IMR-90 (cell line): ENCODE results near the gene INPP5A. TPM values are rescaled to one million over a fixed set of nuclear protein-coding genes. Genes with fewer than 3 reads are reported as not detected.

Experiments used
- ATAC-seq: fragments of 200-7000 bp; cut with Tn5 transposase; 2 replicates; pipeline ENCODE4 v1.9.1; 2020; ENCODE audit warnings: low read depth, mild to moderate bottlenecking, moderate library complexity
- BruUV-seq: library from RNA; stranded (reverse); fragments of 400-500 nt; replicated peaks from 2 replicates; lab custom pipeline; 2021; lab: Mats Ljungman, UMichigan
- CTCF ChIA-PET: fragments of 300-600 bp; formaldehyde crosslinking; extraction: SDS; loops from one replicate; lab custom pipeline; 2021; ENCODE audit warnings: antibody characterized with exemption; lab: Yijun Ruan, JAX
- POLR2A ChIA-PET: fragments of 300-600 bp; sonication (Branson Sonifier 250); formaldehyde crosslinking; loops from one replicate; lab custom pipeline; 2022; ENCODE audit warnings: antibody characterized with exemption; ENCODE audit not compliant: unreplicated experiment; lab: Charles Lee
- DNase-seq: peaks from one replicate; pipeline ENCODE4 v3.0.0; 2013
- H2AFZ ChIP-seq: replicated peaks from 2 replicates; pipeline ENCODE3; 2013; ENCODE audit warnings: low read length, mild to moderate bottlenecking; ENCODE audit not compliant: poor library complexity
- H2AK5ac ChIP-seq: 2 replicates; pipeline ENCODE4 v1.6.1; 2013; ENCODE audit warnings: low read depth, low read length, inconsistent platforms
- H2AK9ac ChIP-seq: replicated peaks from 2 replicates; pipeline ENCODE3; 2013; ENCODE audit warnings: mild to moderate bottlenecking, low read depth, low read length, moderate library complexity; ENCODE audit not compliant: poor library complexity
- H2BK120ac ChIP-seq: 2 replicates; pipeline ENCODE4 v1.6.1; 2013; ENCODE audit warnings: low read depth, low read length, inconsistent platforms
- H2BK15ac ChIP-seq: 3 replicates; pipeline ENCODE4 v1.6.1; 2013; ENCODE audit warnings: low read depth, low read length, inconsistent platforms
- H2BK20ac ChIP-seq: 2 replicates; pipeline ENCODE4 v1.6.1; 2013; ENCODE audit warnings: low read depth, mild to moderate bottlenecking, inconsistent platforms, low read length, moderate library complexity
- H2BK5ac ChIP-seq: 2 replicates; pipeline ENCODE4 v1.6.1; 2013; ENCODE audit warnings: mild to moderate bottlenecking, low read depth, low read length, inconsistent platforms; ENCODE audit not compliant: poor library complexity, severe bottlenecking
- H3K14ac ChIP-seq: replicated peaks from 2 replicates; pipeline ENCODE4 v1.6.1; 2013; ENCODE audit warnings: low read depth, low read length, inconsistent platforms
- H3K18ac ChIP-seq: 2 replicates; pipeline ENCODE4 v1.6.1; 2013; ENCODE audit warnings: low read depth, low read length, control low read depth
- H3K23ac ChIP-seq: 2 replicates; pipeline ENCODE4 v1.6.1; 2013; ENCODE audit warnings: low read depth, low read length, inconsistent platforms
- H3K27ac ChIP-seq: 2 replicates; pipeline ENCODE4 v1.5.1; 2013; ENCODE audit warnings: mild to moderate bottlenecking, control low read depth, low read length; ENCODE audit not compliant: insufficient read depth
- H3K27me3 ChIP-seq: 2 replicates; pipeline ENCODE4 v1.6.1; 2013; ENCODE audit warnings: low read length; ENCODE audit not compliant: control insufficient read depth, insufficient read depth
- H3K36me3 ChIP-seq: 2 replicates; pipeline ENCODE4 v1.6.1; 2013; ENCODE audit warnings: low read length, mixed read lengths; ENCODE audit not compliant: control insufficient read depth, insufficient read depth
- H3K4ac ChIP-seq: 2 replicates; pipeline ENCODE4 v1.6.1; 2013; ENCODE audit warnings: low read depth, low read length, inconsistent platforms
- H3K4me1 ChIP-seq: 2 replicates; pipeline ENCODE4 v1.6.1; 2013; ENCODE audit warnings: low read length, mixed read lengths; ENCODE audit not compliant: control insufficient read depth, insufficient read depth
- H3K4me2 ChIP-seq: 2 replicates; pipeline ENCODE4 v1.6.1; 2013; ENCODE audit warnings: low read depth, mild to moderate bottlenecking, control low read depth, low read length, moderate library complexity
- H3K4me3 ChIP-seq: 2 replicates; pipeline ENCODE4 v1.5.1; 2013; ENCODE audit warnings: low read depth, mild to moderate bottlenecking, control low read depth, low read length, moderate library complexity; ENCODE audit not compliant: insufficient read depth
- H3K56ac ChIP-seq: 2 replicates; pipeline ENCODE4 v1.6.1; 2013; ENCODE audit warnings: low read length, inconsistent platforms; ENCODE audit not compliant: insufficient read depth; ENCODE audit errors: extremely low read depth
- H3K79me1 ChIP-seq, 2 experiments: 2 replicates each; pipeline ENCODE4 v1.6.1; 2013; ENCODE audit warnings: low read length in 2 of 2, inconsistent platforms in 1 of 2, low read depth in 1 of 2
- H3K9ac ChIP-seq: 2 replicates; pipeline ENCODE4 v1.6.1; 2013; ENCODE audit warnings: low read depth, low read length, control low read depth
- H3K9me1 ChIP-seq: 2 replicates; pipeline ENCODE4 v1.6.1; 2013; ENCODE audit warnings: low read length, inconsistent platforms; ENCODE audit not compliant: insufficient read depth
- H3K9me3 ChIP-seq: 2 replicates; pipeline ENCODE4 v1.6.1; 2013; ENCODE audit warnings: low read length; ENCODE audit not compliant: control insufficient read depth, insufficient read depth
- H4K20me1 ChIP-seq: 2 replicates; pipeline ENCODE4 v1.6.1; 2013; ENCODE audit warnings: low read length, inconsistent platforms; ENCODE audit not compliant: insufficient read depth
- H4K5ac ChIP-seq: 2 replicates; pipeline ENCODE4 v1.6.1; 2013; ENCODE audit warnings: mild to moderate bottlenecking, low read depth, low read length, control low read depth
- H4K8ac ChIP-seq, 2 experiments: 2 replicates each; pipeline ENCODE4 v1.6.1; 2013; ENCODE audit warnings: low read depth in 2 of 2, low read length in 2 of 2, control low read depth in 1 of 2, inconsistent platforms in 1 of 2
- H4K91ac ChIP-seq: 2 replicates; pipeline ENCODE4 v1.6.1; 2013; ENCODE audit warnings: low read depth, low read length, inconsistent platforms; ENCODE audit not compliant: insufficient read depth
- CEBPB ChIP-seq: IDR thresholded peaks from 2 replicates; pipeline ENCODE4 v1.6.1; 2012; ENCODE audit warnings: low read depth, low read length, improper control_type of control experiment
- CHD1 ChIP-seq: IDR thresholded peaks from 2 replicates; pipeline ENCODE4 v1.6.1; 2012; ENCODE audit warnings: low read depth, low read length, improper control_type of control experiment
- NFE2L2 ChIP-seq: fragments of 150-350 bp; IDR thresholded peaks from 2 replicates; pipeline ENCODE4 v1.6.1; 2016; ENCODE audit warnings: low read depth, mild to moderate bottlenecking, low read length
- POLR2A ChIP-seq: IDR thresholded peaks from 2 replicates; pipeline ENCODE4 v1.6.1; 2012; ENCODE audit warnings: mild to moderate bottlenecking, low read depth, low read length
- SMC3 ChIP-seq: fragments of 150-350 bp; IDR thresholded peaks from 2 replicates; pipeline ENCODE4 v1.6.1; 2016; ENCODE audit warnings: low read depth, mild to moderate bottlenecking, antibody characterized with exemption, low read length, moderate library complexity
- WGBS, 2 experiments: methylation state at CpG; one replicate each; pipeline versions ENCODE4 v1.1.5 to v1.1.7; 2013; ENCODE audit warnings: missing lambda C conversion rate in 2 of 2; ENCODE audit not compliant: insufficient read length in 1 of 2; ENCODE audit errors: extremely low coverage in 2 of 2; 5-methylcytosine and 5-hydroxymethylcytosine counted together
- dilution Hi-C: fragments of 300-500 bp; cut with HindIII; formaldehyde crosslinking; loops from one replicate; pipeline ENCODE4 v1.14.3; 2018; ENCODE audit warnings: low sequenced_read_pairs; ENCODE audit not compliant: unreplicated experiment
- in situ Hi-C: fragments of 300-500 bp; cut with MboI; formaldehyde crosslinking; loops from 3 replicates; pipeline ENCODE4 v1.14.3; 2019; ENCODE audit warnings: low sequenced_read_pairs, inconsistent platforms, mixed read lengths
- intact Hi-C: fragments of 100-400 bp; cut with micrococcal nuclease; formaldehyde crosslinking; loops from 2 replicates; pipeline ENCODE4 v1.10.0; 2022
- polyA plus RNA-seq, 3 experiments: library from polyadenylated mRNA; depleted of rRNA; stranded (reverse); fragments of >200 nt; gene quantifications; 2 replicates each; pipeline ENCODE4 v1.2.3, GENCODE V29; 2012; ENCODE audit warnings: low replicate concordance in 1 of 3
- total RNA-seq: library from RNA; depleted of rRNA; stranded (reverse); fragments of >200 nt; gene quantifications from 2 replicates; pipeline ENCODE4 v1.2.3, GENCODE V29; 2012
- TF ChIP-seq, protein P1 (sequence below): fragments of 150-350 bp; IDR thresholded peaks from 2 replicates; pipeline ENCODE4 v1.6.1; 2017; ENCODE audit warnings: mild to moderate bottlenecking, antibody characterized with exemption, low read length, low read depth
- TF ChIP-seq, protein P2 (sequence below): fragments of 150-350 bp; IDR thresholded peaks from 2 replicates; pipeline ENCODE4 v1.6.1; 2016; ENCODE audit warnings: low read depth, mild to moderate bottlenecking, low read length, moderate library complexity, borderline replicate concordance

Gene INPP5A
- total and polyA plus RNA-seq, 2 of the 4 experiments (the other 2 are of a cell fraction), result 21.4 to 36.7 TPM

DNA sequence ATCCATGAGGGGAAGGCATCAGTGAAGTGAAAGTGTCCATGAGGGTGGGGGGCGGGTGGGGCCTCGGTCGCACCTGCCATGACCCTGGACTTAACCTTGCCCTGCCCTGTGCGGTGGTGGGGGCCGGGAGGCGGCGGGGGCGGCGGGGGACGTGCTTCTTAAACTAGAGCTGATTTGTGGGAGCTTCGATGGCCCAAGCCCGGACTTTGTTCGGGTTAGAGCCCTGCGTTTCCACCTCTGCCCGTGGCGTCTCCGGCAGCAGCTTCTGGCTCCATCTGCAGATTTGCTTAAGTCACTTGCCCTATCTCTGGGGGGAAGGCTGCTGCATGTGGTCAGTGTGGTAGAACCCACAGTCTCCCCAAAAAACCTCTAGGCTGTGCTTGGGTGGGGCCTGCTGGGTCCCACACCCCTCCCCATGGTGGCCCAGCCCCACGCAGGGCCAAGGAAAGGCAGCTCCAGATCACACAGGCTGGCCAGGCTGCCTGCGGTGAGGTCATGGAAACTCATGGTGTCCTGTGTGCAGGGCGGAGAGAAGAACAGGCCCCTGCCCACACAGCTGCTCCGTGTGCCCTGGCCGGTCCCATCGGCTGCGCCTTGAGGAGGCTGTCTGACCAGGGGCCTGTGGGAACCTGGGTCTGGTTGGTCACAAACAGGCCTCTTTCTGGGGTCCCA, 93.2 kb downstream of the INPP5A start:
- ATAC-seq (no peak), DNase-seq (no peak)
- no peak overlapping the region for H2BK20ac ChIP-seq
- no peak overlapping the region for H2BK120ac ChIP-seq
- peaks cover 26% of the 10 kb centered on the region for H3K4me1 ChIP-seq
- dilution Hi-C loops (no loop called here), in situ Hi-C loops (loop anchor here (10.0 kb wide), 2 partner anchors 236 to 406 kb away; partner anchors contain the start of gene PWWP2B), intact Hi-C loops (no loop called here)
- H4K8ac ChIP-seq, result no peak overlapping the region; a peak in 1 of 4 replicates
- no peak overlapping the region for H2AK9ac ChIP-seq
- H3K9ac ChIP-seq, result no peak overlapping the region
- H4K20me1 ChIP-seq, result peaks cover 14% of the 10 kb centered on the region
- no peak overlapping the region for H3K27ac ChIP-seq
- H2BK15ac ChIP-seq, result no peak overlapping the region
- no peaks in the 10 kb centered on the region for H3K27me3 ChIP-seq
- H3K18ac ChIP-seq, result no peak overlapping the region
- H3K79me1 ChIP-seq, result peaks cover 27 to 60% of the 10 kb centered on the region in 2 experiments
- peak overlapping the region; percentile 16; the same call in 1 of the 2 replicates for H3K4ac ChIP-seq
- no peak overlapping the region for H3K4me3 ChIP-seq
- no peak for TF ChIP-seq CHD1
- TF ChIP-seq POLR2A, result no peak
- no peak for TF ChIP-seq SMC3
- TF ChIP-seq, protein P1, sequence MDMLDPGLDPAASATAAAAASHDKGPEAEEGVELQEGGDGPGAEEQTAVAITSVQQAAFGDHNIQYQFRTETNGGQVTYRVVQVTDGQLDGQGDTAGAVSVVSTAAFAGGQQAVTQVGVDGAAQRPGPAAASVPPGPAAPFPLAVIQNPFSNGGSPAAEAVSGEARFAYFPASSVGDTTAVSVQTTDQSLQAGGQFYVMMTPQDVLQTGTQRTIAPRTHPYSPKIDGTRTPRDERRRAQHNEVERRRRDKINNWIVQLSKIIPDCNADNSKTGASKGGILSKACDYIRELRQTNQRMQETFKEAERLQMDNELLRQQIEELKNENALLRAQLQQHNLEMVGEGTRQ, result no peak
- TF ChIP-seq CEBPB, result no peak
- TF ChIP-seq NFE2L2, result no peak
- TF ChIP-seq, protein P2, sequence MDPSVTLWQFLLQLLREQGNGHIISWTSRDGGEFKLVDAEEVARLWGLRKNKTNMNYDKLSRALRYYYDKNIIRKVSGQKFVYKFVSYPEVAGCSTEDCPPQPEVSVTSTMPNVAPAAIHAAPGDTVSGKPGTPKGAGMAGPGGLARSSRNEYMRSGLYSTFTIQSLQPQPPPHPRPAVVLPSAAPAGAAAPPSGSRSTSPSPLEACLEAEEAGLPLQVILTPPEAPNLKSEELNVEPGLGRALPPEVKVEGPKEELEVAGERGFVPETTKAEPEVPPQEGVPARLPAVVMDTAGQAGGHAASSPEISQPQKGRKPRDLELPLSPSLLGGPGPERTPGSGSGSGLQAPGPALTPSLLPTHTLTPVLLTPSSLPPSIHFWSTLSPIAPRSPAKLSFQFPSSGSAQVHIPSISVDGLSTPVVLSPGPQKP, result no peak
- H3K4me2 ChIP-seq, result no peak overlapping the region
- no TSS peak for BruUV-seq
- H3K56ac ChIP-seq, result no peak overlapping the region
- H3K14ac ChIP-seq, result no peak overlapping the region
- no peak overlapping the region for H3K23ac ChIP-seq
- H2BK5ac ChIP-seq, result no peak overlapping the region
- H4K91ac ChIP-seq, result peak overlapping the region; percentile 28
- H3K9me3 ChIP-seq, result no peaks in the 10 kb centered on the region
- H3K9me1 ChIP-seq, result peaks cover 29% of the 10 kb centered on the region
- 100% methylated on average over 2 of the region's 24 CpGs; no CpG with 5 or more reads in 1 of the 2 experiments for WGBS, 2 experiments
- no peak overlapping the region for H2AK5ac ChIP-seq
- H2AFZ ChIP-seq, result no peak overlapping the region
- H3K36me3 ChIP-seq, result no peaks in the 10 kb centered on the region
- ChIA-PET CTCF (no interaction called here), POLR2A (no interaction called here)
- H4K5ac ChIP-seq, result no peak overlapping the region
